SK-N-SH treated with all-trans-retinoic acid at 6 μM for 48 hours (cell line): ENCODE data around the gene ARHGDIB.

ENCODE experiments used
- CSDC2 ChIP-seq: fragments of 250-450 bp; sonication (Bioruptor Pico); IDR thresholded peaks from 2 replicates; pipeline ENCODE4 v1.5.0; 2020; ENCODE audit warnings: mild to moderate bottlenecking, moderate library complexity
- GLIS3 ChIP-seq: fragments of 250-450 bp; sonication (Bioruptor Pico); IDR thresholded peaks from 2 replicates; pipeline ENCODE4 v1.5.0; 2020; ENCODE audit warnings: mild to moderate bottlenecking, moderate library complexity
- RARB ChIP-seq: fragments of 250-450 bp; sonication (Bioruptor Pico); IDR thresholded peaks from 2 replicates; pipeline ENCODE4 v1.8.0; 2021; ENCODE audit warnings: mild to moderate bottlenecking, moderate library complexity
- ZFP30 ChIP-seq: fragments of 450-650 bp; formaldehyde crosslinking; IDR thresholded peaks from 2 replicates; pipeline ENCODE4 v1.5.0; 2022; ENCODE audit warnings: mild to moderate bottlenecking, moderate library complexity
- TF ChIP-seq, protein P1 (sequence below): fragments of 250-450 bp; sonication (Bioruptor Pico); IDR thresholded peaks from 2 replicates; pipeline ENCODE4 v1.5.1; 2020; ENCODE audit warnings: low read depth, mild to moderate bottlenecking, moderate library complexity
- TF ChIP-seq, protein P2 (sequence below): fragments of 250-450 bp; sonication (Bioruptor Pico); IDR thresholded peaks from 2 replicates; pipeline ENCODE4 v1.8.0; 2020; ENCODE audit warnings: mild to moderate bottlenecking, moderate library complexity, borderline replicate concordance
- TF ChIP-seq, protein P3 (sequence below): fragments of 250-450 bp; sonication (Bioruptor Pico); IDR thresholded peaks from 2 replicates; pipeline ENCODE4 v1.8.0; 2021; ENCODE audit warnings: low read depth, mild to moderate bottlenecking, moderate library complexity, borderline replicate concordance

DNA sequence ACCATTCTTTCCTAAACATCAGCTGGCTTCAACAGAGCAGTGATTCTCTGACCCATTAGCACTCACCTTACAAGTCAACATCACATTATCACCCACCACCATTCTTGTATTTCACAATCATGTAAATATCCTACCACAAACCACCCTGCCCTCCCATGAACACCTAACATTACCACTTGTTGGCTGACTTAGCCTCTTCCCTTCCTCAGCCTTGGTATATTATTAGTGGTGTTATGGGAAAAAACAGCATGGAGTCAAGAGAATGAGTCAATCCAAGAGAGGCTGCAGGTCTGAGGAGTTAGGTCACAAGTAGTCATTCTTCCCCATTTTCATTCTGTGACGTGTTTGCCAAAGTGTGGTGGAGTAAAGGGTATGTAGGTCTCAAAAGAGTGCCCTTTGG lies 53.4 kb downstream of the ARHGDIB start:
- TF ChIP-seq RARB = no peak
- no peak for TF ChIP-seq GLIS3 (CRISPR knock-in tag)
- TF ChIP-seq CSDC2 (CRISPR knock-in tag) = no peak
- TF ChIP-seq, protein P1, sequence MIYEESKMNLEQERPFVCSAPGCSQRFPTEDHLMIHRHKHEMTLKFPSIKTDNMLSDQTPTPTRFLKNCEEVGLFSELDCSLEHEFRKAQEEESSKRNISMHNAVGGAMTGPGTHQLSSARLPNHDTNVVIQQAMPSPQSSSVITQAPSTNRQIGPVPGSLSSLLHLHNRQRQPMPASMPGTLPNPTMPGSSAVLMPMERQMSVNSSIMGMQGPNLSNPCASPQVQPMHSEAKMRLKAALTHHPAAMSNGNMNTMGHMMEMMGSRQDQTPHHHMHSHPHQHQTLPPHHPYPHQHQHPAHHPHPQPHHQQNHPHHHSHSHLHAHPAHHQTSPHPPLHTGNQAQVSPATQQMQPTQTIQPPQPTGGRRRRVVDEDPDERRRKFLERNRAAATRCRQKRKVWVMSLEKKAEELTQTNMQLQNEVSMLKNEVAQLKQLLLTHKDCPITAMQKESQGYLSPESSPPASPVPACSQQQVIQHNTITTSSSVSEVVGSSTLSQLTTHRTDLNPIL (CRISPR knock-in tag) = no peak
- TF ChIP-seq, protein P2, sequence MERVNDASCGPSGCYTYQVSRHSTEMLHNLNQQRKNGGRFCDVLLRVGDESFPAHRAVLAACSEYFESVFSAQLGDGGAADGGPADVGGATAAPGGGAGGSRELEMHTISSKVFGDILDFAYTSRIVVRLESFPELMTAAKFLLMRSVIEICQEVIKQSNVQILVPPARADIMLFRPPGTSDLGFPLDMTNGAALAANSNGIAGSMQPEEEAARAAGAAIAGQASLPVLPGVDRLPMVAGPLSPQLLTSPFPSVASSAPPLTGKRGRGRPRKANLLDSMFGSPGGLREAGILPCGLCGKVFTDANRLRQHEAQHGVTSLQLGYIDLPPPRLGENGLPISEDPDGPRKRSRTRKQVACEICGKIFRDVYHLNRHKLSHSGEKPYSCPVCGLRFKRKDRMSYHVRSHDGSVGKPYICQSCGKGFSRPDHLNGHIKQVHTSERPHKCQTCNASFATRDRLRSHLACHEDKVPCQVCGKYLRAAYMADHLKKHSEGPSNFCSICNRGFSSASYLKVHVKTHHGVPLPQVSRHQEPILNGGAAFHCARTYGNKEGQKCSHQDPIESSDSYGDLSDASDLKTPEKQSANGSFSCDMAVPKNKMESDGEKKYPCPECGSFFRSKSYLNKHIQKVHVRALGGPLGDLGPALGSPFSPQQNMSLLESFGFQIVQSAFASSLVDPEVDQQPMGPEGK (CRISPR knock-in tag) = no peak
- TF ChIP-seq ZFP30 (CRISPR knock-in tag) = no peak
- TF ChIP-seq, protein P3, sequence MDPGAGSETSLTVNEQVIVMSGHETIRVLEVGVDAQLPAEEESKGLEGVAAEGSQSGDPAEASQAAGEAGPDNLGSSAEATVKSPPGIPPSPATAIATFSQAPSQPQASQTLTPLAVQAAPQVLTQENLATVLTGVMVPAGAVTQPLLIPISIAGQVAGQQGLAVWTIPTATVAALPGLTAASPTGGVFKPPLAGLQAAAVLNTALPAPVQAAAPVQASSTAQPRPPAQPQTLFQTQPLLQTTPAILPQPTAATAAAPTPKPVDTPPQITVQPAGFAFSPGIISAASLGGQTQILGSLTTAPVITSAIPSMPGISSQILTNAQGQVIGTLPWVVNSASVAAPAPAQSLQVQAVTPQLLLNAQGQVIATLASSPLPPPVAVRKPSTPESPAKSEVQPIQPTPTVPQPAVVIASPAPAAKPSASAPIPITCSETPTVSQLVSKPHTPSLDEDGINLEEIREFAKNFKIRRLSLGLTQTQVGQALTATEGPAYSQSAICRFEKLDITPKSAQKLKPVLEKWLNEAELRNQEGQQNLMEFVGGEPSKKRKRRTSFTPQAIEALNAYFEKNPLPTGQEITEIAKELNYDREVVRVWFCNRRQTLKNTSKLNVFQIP (CRISPR knock-in tag) = no peak
